ENCODE results near the gene ABHD3. TPM values are rescaled to one million over a fixed set of nuclear protein-coding genes. Genes with fewer than 3 reads are reported as not detected.

Gene ABHD3
- total and polyA plus RNA-seq, 2 donors (not counting 3 experiments of a cell fraction or from before 2014, with no cell fraction given) = 6.3 to 14.9 TPM

- Histone ChIP-seq H4K20me1 (replicated peaks; ENCODE audit: control insufficient read depth, extremely low read depth, insufficient read depth, low read length) (no peaks in the 10 kb centered on the region), H3K4me2 (ENCODE audit: insufficient read depth, low read length) (no peak overlapping the region), H3K9me1 (replicated peaks; ENCODE audit: control insufficient read depth, extremely low read depth, insufficient read depth, low read length) (no peaks in the 10 kb centered on the region), H3K4me3 (replicated peaks in 1 of 3; ENCODE audit: insufficient read depth in 1 of 3, low read depth in 1 of 3, low read length in 3 of 3) (no peak overlapping the region), H3K27ac (ENCODE audit: insufficient read depth, low read depth, low read length) (no peak overlapping the region), H3K9me3 (replicated peaks; ENCODE audit: control insufficient read depth, insufficient read depth, low read length) (no peaks in the 10 kb centered on the region), H3K27me3 (ENCODE audit: control insufficient read depth in 2 of 2, insufficient read depth in 2 of 2, low read length in 2 of 2) (no peaks in the 10 kb centered on the region), H3K9ac (replicated peaks; ENCODE audit: extremely low read depth, insufficient read depth, low read length) (no peak overlapping the region), H3K4me1 (ENCODE audit: control insufficient read depth, extremely low read depth, insufficient read depth, low read length) (peaks cover 19% of the 10 kb centered on the region), H2AFZ (ENCODE audit: low read depth, low read length) (no peak overlapping the region), H3K36me3 (ENCODE audit: control insufficient read depth in 2 of 2, extremely low read depth in 1 of 2, insufficient read depth in 2 of 2, low read length in 2 of 2) (no peaks in the 10 kb centered on the region), H3K79me2 (ENCODE audit: control insufficient read depth, insufficient read depth, low read length) (peaks cover 2% of the 10 kb centered on the region)
- FAIRE-seq (no peak), DNase-seq (ENCODE audit: low read depth, low spot score) (no peak)
- dilution Hi-C loops (cut with MboI; ENCODE audit: extremely low pct_ligation_motif_present, low sequenced_read_pairs) (no loop called here), intact Hi-C loops (cut with micrococcal nuclease) (loop anchor here (5.0 kb wide), 2 partner anchors 43 to 68 kb away; no protein-coding TSS in a partner anchor)
- TF ChIP-seq MYC (IDR thresholded peaks at IDR 0.05; ENCODE audit: low read depth, low read length) = no peak
- CTCF ChIA-PET = interaction anchor here (0.6 to 1.4 kb wide), 5 partner anchors 8 to 1098 kb away, joined by 3 to 7 read pairs (median 3); no protein-coding TSS in a partner anchor
- BruUV-seq (replicated peaks) = no TSS peak
- POLR2A ChIA-PET = no interaction called here
These were observed 4.0 kb downstream of the ABHD3 start for GRCh38 chr18:21700528-21701075.

DNA sequence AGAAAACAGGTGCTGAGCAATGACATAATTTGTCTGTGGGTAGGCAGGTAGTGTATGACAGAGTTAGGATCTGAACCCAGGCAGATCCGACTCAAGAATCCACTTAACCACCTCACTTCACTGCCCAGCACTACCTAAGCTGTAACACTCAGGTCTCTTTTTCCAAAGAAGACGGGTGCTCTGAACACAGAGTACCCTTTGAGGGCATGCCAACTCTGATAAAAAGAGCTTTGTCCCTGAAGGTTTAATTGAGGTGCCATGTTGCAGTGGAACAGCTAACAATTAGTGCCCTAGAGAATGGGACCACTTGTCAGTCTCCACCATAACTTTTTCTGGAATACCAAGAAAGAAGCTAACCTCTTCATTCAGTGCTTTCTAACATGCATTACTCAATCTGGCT, 11.3 kb downstream of the ABHD3 start:
- intact Hi-C loops (cut with micrococcal nuclease) = no loop called here
- Histone ChIP-seq H3K27me3 (ENCODE audit: control insufficient read depth in 2 of 2, insufficient read depth in 2 of 2, low read length in 2 of 2) (no peaks in the 10 kb centered on the region), H3K9me3 (replicated peaks; ENCODE audit: control insufficient read depth, insufficient read depth, low read length) (no peaks in the 10 kb centered on the region), H3K79me2 (ENCODE audit: control insufficient read depth, insufficient read depth, low read length) (no peaks in the 10 kb centered on the region), H3K27ac (ENCODE audit: insufficient read depth, low read depth, low read length) (no peak overlapping the region), H4K20me1 (replicated peaks; ENCODE audit: control insufficient read depth, extremely low read depth, insufficient read depth, low read length) (no peaks in the 10 kb centered on the region), H3K4me1 (ENCODE audit: control insufficient read depth, extremely low read depth, insufficient read depth, low read length) (no peaks in the 10 kb centered on the region), H3K9me1 (replicated peaks; ENCODE audit: control insufficient read depth, extremely low read depth, insufficient read depth, low read length) (no peaks in the 10 kb centered on the region), H3K9ac (replicated peaks; ENCODE audit: extremely low read depth, insufficient read depth, low read length) (no peak overlapping the region), H3K4me2 (ENCODE audit: insufficient read depth, low read length) (no peak overlapping the region), H3K4me3 (replicated peaks in 1 of 3; ENCODE audit: insufficient read depth in 1 of 3, low read depth in 1 of 3, low read length in 3 of 3) (no peak overlapping the region), H2AFZ (ENCODE audit: low read depth, low read length) (no peak overlapping the region), H3K36me3 (ENCODE audit: control insufficient read depth in 2 of 2, extremely low read depth in 1 of 2, insufficient read depth in 2 of 2, low read length in 2 of 2) (no peaks in the 10 kb centered on the region)
- BruUV-seq (replicated peaks) = no TSS peak
- DNase-seq (ENCODE audit: low read depth, low spot score) (no peak), FAIRE-seq (no peak)
- dilution Hi-C loops (cut with MboI; ENCODE audit: extremely low pct_ligation_motif_present, low sequenced_read_pairs) = no loop called here
- ChIA-PET CTCF (interaction anchor here (0.8 to 2.5 kb wide), 3 partner anchors 8 to 61 kb away, joined by 3 to 7 read pairs (median 3); partner anchors contain the start of gene ABHD3), POLR2A (interaction anchor here (0.6 kb wide), 1 partner anchor 1890 kb away, joined by 5 read pairs; no protein-coding TSS in a partner anchor)
- TF ChIP-seq POLR2AphosphoS5 (IDR thresholded peaks at IDR 0.05; ENCODE audit: insufficient read depth, low read depth, low read length) = no peak
- no peak for TF ChIP-seq FOS (IDR thresholded peaks at IDR 0.05; ENCODE audit: borderline replicate concordance, insufficient read depth, low read length)
- TF ChIP-seq, protein P1, sequence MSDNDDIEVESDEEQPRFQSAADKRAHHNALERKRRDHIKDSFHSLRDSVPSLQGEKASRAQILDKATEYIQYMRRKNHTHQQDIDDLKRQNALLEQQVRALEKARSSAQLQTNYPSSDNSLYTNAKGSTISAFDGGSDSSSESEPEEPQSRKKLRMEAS (IDR thresholded peaks at IDR 0.05; ENCODE audit: insufficient read depth, insufficient read length) = no peak
- TF ChIP-seq JUN (IDR thresholded peaks at IDR 0.05; ENCODE audit: borderline replicate concordance, insufficient read depth, insufficient read length, low read depth) = no peak
- TF ChIP-seq CTCF (IDR thresholded peaks at IDR 0.05; ENCODE audit: extremely low read depth in 1 of 2, insufficient read depth in 1 of 2, low read depth in 1 of 2, low read length in 2 of 2) = no peak
- no peak for TF ChIP-seq POLR2A (IDR thresholded peaks at IDR 0.05; ENCODE audit: low read depth, low read length)
- TF ChIP-seq GATA2 (IDR thresholded peaks at IDR 0.05; ENCODE audit: insufficient read depth, insufficient read length, low read depth, low read length) = no peak
- no peak for TF ChIP-seq MYC (IDR thresholded peaks at IDR 0.05; ENCODE audit: low read depth, low read length)
- no peak for TF ChIP-seq EZH2 (IDR thresholded peaks at IDR 0.05; ENCODE audit: borderline replicate concordance, low read depth, low read length, severe bottlenecking)

All from endothelial cell of umbilical vein (primary cell).